Inflammatory macrophage treated with lipopolysaccharide for 4 hours (primary cell): ENCODE measurements around the gene ANGPTL4.
"Not testable (repeated sequence)": the region's sequence is repeated elsewhere in the genome, so short reads cannot be mapped to it uniquely, and the experiment has no call there.

ENCODE experiments used
- DNase-seq: peaks from one replicate; pipeline ENCODE4 v3.0.0-alpha.2; 2020

ANGPTL4 gene

GRCh38 chr19:8363803-8364771 lies at the start of gene ANGPTL4:
TSS of gene ANGPTL4 (plus strand) at chr19:8364155. CDS start at chr19:8364322, 167 bp downstream.
- peak; percentile 56 for DNase-seq

- DNase-seq: not testable (repeated sequence)
Measured at GRCh38 chr19:8314981-8315640, 48.8 kb upstream of the ANGPTL4 start.

GRCh38 chr19:8316351-8317125 lies 47.4 kb upstream of the ANGPTL4 start:
- DNase-seq: no peak

- not testable (repeated sequence) for DNase-seq
Measured at GRCh38 chr19:8318835-8319234, 45.1 kb upstream of the ANGPTL4 start.

GRCh38 chr19:8319807-8320520 lies 44.0 kb upstream of the ANGPTL4 start:
- DNase-seq: no peak

GRCh38 chr19:8320564-8321066 lies 43.3 kb upstream of the ANGPTL4 start:
- DNase-seq: no peak

- DNase-seq: peak; percentile 96
Measured at GRCh38 chr19:8321067-8321985, 42.6 kb upstream of the ANGPTL4 start, which contains the start of the genes NDUFA7 and RPS28. TSS of gene NDUFA7 (minus strand) at chr19:8321375. CDS start at chr19:8321358, 17 bp downstream. TSS of gene RPS28 (plus strand) at chr19:8321496. CDS start at chr19:8321531, 35 bp downstream.

GRCh38 chr19:8321986-8322637 lies 41.8 kb upstream of the ANGPTL4 start:
- DNase-seq: no peak

GRCh38 chr19:8322638-8322997 lies 41.3 kb upstream of the ANGPTL4 start:
- no peak for DNase-seq

GRCh38 chr19:8323781-8324185 lies 40.2 kb upstream of the ANGPTL4 start:
- no peak for DNase-seq

GRCh38 chr19:8324186-8325050 lies 39.5 kb upstream of the ANGPTL4 start:
- DNase-seq: no peak

- DNase-seq: no peak
Measured at GRCh38 chr19:8325454-8325853, 38.5 kb upstream of the ANGPTL4 start.

- peak; percentile 76 for DNase-seq
Measured at GRCh38 chr19:8329996-8330395, 34.0 kb upstream of the ANGPTL4 start.

GRCh38 chr19:8331263-8331845 lies 32.6 kb upstream of the ANGPTL4 start:
- DNase-seq: no peak

- no peak for DNase-seq
Measured at GRCh38 chr19:8332976-8333766, 30.8 kb upstream of the ANGPTL4 start.

GRCh38 chr19:8333767-8334457 lies 30.0 kb upstream of the ANGPTL4 start:
- no peak for DNase-seq
